ENCODE measurements around the gene MRPL55.

MRPL55 gene

GRCh38 chr1:228096416-228097332, 12.4 kb downstream of the MRPL55 start:
- peaks cover 98% of the 10 kb centered on the region for H3K79me2 ChIP-seq (ENCODE audit: low read length)
- H3K9me3 ChIP-seq (replicated peaks; ENCODE audit: insufficient read depth, low read length), result no peaks in the 10 kb centered on the region
- H3K4me1 ChIP-seq (ENCODE audit: low read length), result peaks cover 4% of the 10 kb centered on the region
- DNase-seq, result no peak
- H3K4me3 ChIP-seq (ENCODE audit: low read length), result no peak overlapping the region
- H4K20me1 ChIP-seq (ENCODE audit: insufficient read depth, low read length), result peaks cover 83% of the 10 kb centered on the region
- H2AFZ ChIP-seq (ENCODE audit: low read length), result no peak overlapping the region
- no peaks in the 10 kb centered on the region for H3K9me2 ChIP-seq (replicated peaks; ENCODE audit: insufficient read depth, low read length)
- H3K4me2 ChIP-seq (ENCODE audit: low read depth, low read length), result no peak overlapping the region
- H3K9ac ChIP-seq (ENCODE audit: low read length), result no peak overlapping the region
- H3K27me3 ChIP-seq (replicated peaks; ENCODE audit: insufficient read depth, low read length), result no peaks in the 10 kb centered on the region
- no peak overlapping the region for H3K27ac ChIP-seq (ENCODE audit: low read length)
- peaks cover 36% of the 10 kb centered on the region for H3K36me3 ChIP-seq (replicated peaks; ENCODE audit: insufficient read depth, low read length)
- TF ChIP-seq, protein P1, sequence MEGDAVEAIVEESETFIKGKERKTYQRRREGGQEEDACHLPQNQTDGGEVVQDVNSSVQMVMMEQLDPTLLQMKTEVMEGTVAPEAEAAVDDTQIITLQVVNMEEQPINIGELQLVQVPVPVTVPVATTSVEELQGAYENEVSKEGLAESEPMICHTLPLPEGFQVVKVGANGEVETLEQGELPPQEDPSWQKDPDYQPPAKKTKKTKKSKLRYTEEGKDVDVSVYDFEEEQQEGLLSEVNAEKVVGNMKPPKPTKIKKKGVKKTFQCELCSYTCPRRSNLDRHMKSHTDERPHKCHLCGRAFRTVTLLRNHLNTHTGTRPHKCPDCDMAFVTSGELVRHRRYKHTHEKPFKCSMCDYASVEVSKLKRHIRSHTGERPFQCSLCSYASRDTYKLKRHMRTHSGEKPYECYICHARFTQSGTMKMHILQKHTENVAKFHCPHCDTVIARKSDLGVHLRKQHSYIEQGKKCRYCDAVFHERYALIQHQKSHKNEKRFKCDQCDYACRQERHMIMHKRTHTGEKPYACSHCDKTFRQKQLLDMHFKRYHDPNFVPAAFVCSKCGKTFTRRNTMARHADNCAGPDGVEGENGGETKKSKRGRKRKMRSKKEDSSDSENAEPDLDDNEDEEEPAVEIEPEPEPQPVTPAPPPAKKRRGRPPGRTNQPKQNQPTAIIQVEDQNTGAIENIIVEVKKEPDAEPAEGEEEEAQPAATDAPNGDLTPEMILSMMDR (IDR thresholded peaks at IDR 0.05; ENCODE audit: low read length), result no peak
- TF ChIP-seq EZH2phosphoT487 (IDR thresholded peaks at IDR 0.05; ENCODE audit: low read length) (no peak), EZH2 (optimal IDR thresholded peaks at IDR 0.05; ENCODE audit: low read depth, low read length) (no peak)
- peaks cover 49% of the 10 kb centered on the region for H3F3A ChIP-seq (ENCODE audit: insufficient read depth, low read length)

DNA sequence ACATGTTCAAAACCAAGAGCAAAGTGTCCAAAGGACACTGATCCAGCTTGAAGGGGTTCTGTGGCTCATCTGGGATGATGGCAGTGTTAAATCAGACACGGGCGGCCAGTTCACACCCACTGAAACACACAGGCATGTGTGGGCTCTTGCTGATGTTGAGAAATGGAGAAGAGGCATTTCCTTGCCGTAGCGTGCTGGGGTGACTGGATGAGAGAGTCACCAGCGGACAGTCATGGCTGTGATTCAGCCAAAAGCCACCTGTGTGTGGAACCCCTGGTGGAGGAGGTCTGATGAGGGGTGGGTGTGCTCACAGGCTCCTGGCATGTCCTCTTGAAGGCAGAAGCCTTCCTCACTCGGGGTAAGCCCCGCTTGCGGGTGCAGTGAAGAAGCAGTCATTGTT, 13.2 kb downstream of the MRPL55 start:
- no peak overlapping the region for H3K9ac ChIP-seq (ENCODE audit: low read length)
- H3K9me2 ChIP-seq (replicated peaks; ENCODE audit: insufficient read depth, low read length), result no peaks in the 10 kb centered on the region
- peaks cover 90% of the 10 kb centered on the region for H4K20me1 ChIP-seq (ENCODE audit: insufficient read depth, low read length)
- H3K27ac ChIP-seq (ENCODE audit: low read length), result no peak overlapping the region
- no peaks in the 10 kb centered on the region for H3K9me3 ChIP-seq (replicated peaks; ENCODE audit: insufficient read depth, low read length)
- peaks cover 8% of the 10 kb centered on the region for H3K4me1 ChIP-seq (ENCODE audit: low read length)
- no peaks in the 10 kb centered on the region for H3K27me3 ChIP-seq (replicated peaks; ENCODE audit: insufficient read depth, low read length)
- DNase-seq, result no peak
- H3F3A ChIP-seq (ENCODE audit: insufficient read depth, low read length), result peaks cover 45% of the 10 kb centered on the region
- no peak overlapping the region for H3K4me2 ChIP-seq (ENCODE audit: low read depth, low read length)
- peaks cover 40% of the 10 kb centered on the region for H3K36me3 ChIP-seq (replicated peaks; ENCODE audit: insufficient read depth, low read length)
- H3K4me3 ChIP-seq (ENCODE audit: low read length), result no peak overlapping the region
- H2AFZ ChIP-seq (ENCODE audit: low read length), result no peak overlapping the region
- H3K79me2 ChIP-seq (ENCODE audit: low read length), result peaks cover 98% of the 10 kb centered on the region
- TF ChIP-seq EZH2 (optimal IDR thresholded peaks at IDR 0.05; ENCODE audit: low read depth, low read length) (no peak), EZH2phosphoT487 (IDR thresholded peaks at IDR 0.05; ENCODE audit: low read length) (no peak)
- TF ChIP-seq, protein P1 (IDR thresholded peaks at IDR 0.05; ENCODE audit: low read length), result no peak

DNA sequence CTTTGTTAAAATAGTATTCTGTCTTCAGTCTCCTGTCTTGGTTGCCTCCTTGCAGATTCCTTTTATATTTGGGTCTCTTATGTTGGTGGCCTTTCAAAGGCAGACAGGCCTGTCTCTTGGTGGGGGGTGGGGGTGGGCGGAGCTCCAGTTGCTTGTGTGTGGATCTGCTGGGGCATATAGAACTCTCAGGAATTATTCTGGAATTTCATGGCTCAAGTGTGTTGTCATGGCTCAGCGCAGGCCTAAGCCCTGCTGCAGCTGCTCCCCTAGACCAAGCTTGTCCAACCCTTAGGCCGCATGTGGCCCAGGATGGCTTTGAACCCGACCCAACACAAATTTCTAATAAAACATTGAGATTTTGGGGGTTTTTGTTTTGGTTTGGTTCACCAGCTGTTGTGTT, 13.9 kb downstream of the MRPL55 start:
- Histone ChIP-seq H3F3A (ENCODE audit: insufficient read depth, low read length) (peaks cover 45% of the 10 kb centered on the region), H2AFZ (ENCODE audit: low read length) (no peak overlapping the region), H3K9ac (ENCODE audit: low read length) (no peak overlapping the region), H3K9me2 (replicated peaks; ENCODE audit: insufficient read depth, low read length) (no peaks in the 10 kb centered on the region), H3K9me3 (replicated peaks; ENCODE audit: insufficient read depth, low read length) (no peaks in the 10 kb centered on the region), H3K4me3 (ENCODE audit: low read length) (no peak overlapping the region), H3K4me2 (ENCODE audit: low read depth, low read length) (no peak overlapping the region), H4K20me1 (ENCODE audit: insufficient read depth, low read length) (peaks cover 94% of the 10 kb centered on the region), H3K27me3 (replicated peaks; ENCODE audit: insufficient read depth, low read length) (no peaks in the 10 kb centered on the region), H3K27ac (ENCODE audit: low read length) (no peak overlapping the region), H3K36me3 (replicated peaks; ENCODE audit: insufficient read depth, low read length) (peaks cover 40% of the 10 kb centered on the region), H3K4me1 (ENCODE audit: low read length) (peaks cover 16% of the 10 kb centered on the region), H3K79me2 (ENCODE audit: low read length) (peaks cover 100% of the 10 kb centered on the region)
- no peak for TF ChIP-seq EZH2 (optimal IDR thresholded peaks at IDR 0.05; ENCODE audit: low read depth, low read length)
- TF ChIP-seq, protein P1 (IDR thresholded peaks at IDR 0.05; ENCODE audit: low read length), result no peak
- TF ChIP-seq EZH2phosphoT487 (IDR thresholded peaks at IDR 0.05; ENCODE audit: low read length), result no peak
- DNase-seq, result no peak
